GM12892 (cell line): ENCODE data around the gene TREM1.

Experiments used
- POLR2A ChIP-seq: IDR thresholded peaks from 2 replicates; pipeline ENCODE4 v1.6.1; 2011; ENCODE audit warnings: low read depth, low read length, control low read depth
- POLR2AphosphoS5 ChIP-seq: IDR thresholded peaks from 2 replicates; pipeline ENCODE4 v1.6.1; 2011; ENCODE audit warnings: low read depth, low read length, control low read depth

DNA sequence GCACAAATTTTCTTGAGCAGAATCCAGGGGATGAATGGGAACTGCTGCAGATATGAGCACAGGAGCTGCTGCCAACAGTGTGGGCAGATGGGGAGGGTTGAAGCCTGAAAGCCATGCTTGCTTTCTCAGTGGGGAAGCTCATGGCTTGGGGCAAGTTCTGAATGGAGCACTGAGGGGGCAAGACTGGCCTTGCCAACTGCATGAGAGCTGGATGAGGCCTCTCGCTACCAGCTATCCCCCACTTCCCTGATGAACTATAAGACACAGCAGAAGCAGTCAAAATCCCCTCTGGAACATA, 28.3 kb downstream of the TREM1 start:
- no peak for TF ChIP-seq POLR2A
- TF ChIP-seq POLR2AphosphoS5, result no peak
